Ishikawa (cell line): Measurements from ENCODE around the gene CPNE4.

Experiments
- CEBPB ChIP-seq: IDR thresholded peaks from 2 replicates; pipeline ENCODE4 v1.6.1; 2012
- EP300 ChIP-seq: IDR thresholded peaks from 2 replicates; pipeline ENCODE4 v1.6.1; 2012; ENCODE audit warnings: borderline replicate concordance
- FOXM1 ChIP-seq: IDR thresholded peaks from 2 replicates; pipeline ENCODE4 v1.6.1; 2012; ENCODE audit warnings: low read depth, borderline replicate concordance
- RAD21 ChIP-seq: IDR thresholded peaks from 2 replicates; pipeline ENCODE4 v1.6.1; 2012; ENCODE audit warnings: low read depth
- TAF1 ChIP-seq: IDR thresholded peaks from 2 replicates; pipeline ENCODE4 v1.6.1; 2012; ENCODE audit warnings: low read depth, mild to moderate bottlenecking
- TEAD4 ChIP-seq: IDR thresholded peaks from 2 replicates; pipeline ENCODE4 v1.6.1; 2012
- YY1 ChIP-seq: IDR thresholded peaks from 2 replicates; pipeline ENCODE4 v1.6.1; 2012; ENCODE audit warnings: low read depth
- ZBTB7A ChIP-seq: IDR thresholded peaks from 2 replicates; pipeline ENCODE4 v1.6.1; 2012; ENCODE audit warnings: low read depth
- TF ChIP-seq, protein P1 (sequence below): IDR thresholded peaks from 2 replicates; pipeline ENCODE4 v1.6.1; 2012; ENCODE audit warnings: low read depth, mild to moderate bottlenecking
- TF ChIP-seq, protein P2 (sequence below): IDR thresholded peaks from 2 replicates; pipeline ENCODE4 v1.6.1; 2012
- TF ChIP-seq, protein P3 (sequence below): IDR thresholded peaks from 2 replicates; pipeline ENCODE4 v1.6.1; 2012

DNA sequence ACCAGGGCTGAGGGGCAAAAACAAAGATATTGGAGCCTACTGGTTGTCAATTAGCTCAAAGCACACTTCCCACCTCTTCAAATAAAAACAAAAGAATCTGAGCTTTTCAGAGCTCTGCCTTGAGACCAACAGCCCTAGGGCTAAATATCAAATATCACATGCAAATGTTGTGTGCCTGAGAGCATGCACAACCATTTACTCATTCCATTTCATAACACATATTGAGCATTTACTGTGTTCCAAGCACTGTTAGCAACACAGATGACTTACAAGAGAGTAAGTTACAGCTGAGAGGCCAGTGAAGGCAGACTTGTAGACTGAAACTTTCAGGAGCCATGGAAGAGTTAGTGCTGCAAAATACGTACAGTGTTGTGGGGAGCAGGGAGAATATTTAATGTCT is 222.4 kb downstream of the CPNE4 start:
- TF ChIP-seq RAD21, result no peak
- TF ChIP-seq, protein P1, sequence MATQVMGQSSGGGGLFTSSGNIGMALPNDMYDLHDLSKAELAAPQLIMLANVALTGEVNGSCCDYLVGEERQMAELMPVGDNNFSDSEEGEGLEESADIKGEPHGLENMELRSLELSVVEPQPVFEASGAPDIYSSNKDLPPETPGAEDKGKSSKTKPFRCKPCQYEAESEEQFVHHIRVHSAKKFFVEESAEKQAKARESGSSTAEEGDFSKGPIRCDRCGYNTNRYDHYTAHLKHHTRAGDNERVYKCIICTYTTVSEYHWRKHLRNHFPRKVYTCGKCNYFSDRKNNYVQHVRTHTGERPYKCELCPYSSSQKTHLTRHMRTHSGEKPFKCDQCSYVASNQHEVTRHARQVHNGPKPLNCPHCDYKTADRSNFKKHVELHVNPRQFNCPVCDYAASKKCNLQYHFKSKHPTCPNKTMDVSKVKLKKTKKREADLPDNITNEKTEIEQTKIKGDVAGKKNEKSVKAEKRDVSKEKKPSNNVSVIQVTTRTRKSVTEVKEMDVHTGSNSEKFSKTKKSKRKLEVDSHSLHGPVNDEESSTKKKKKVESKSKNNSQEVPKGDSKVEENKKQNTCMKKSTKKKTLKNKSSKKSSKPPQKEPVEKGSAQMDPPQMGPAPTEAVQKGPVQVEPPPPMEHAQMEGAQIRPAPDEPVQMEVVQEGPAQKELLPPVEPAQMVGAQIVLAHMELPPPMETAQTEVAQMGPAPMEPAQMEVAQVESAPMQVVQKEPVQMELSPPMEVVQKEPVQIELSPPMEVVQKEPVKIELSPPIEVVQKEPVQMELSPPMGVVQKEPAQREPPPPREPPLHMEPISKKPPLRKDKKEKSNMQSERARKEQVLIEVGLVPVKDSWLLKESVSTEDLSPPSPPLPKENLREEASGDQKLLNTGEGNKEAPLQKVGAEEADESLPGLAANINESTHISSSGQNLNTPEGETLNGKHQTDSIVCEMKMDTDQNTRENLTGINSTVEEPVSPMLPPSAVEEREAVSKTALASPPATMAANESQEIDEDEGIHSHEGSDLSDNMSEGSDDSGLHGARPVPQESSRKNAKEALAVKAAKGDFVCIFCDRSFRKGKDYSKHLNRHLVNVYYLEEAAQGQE, result no peak
- no peak for TF ChIP-seq YY1
- TF ChIP-seq, protein P2, sequence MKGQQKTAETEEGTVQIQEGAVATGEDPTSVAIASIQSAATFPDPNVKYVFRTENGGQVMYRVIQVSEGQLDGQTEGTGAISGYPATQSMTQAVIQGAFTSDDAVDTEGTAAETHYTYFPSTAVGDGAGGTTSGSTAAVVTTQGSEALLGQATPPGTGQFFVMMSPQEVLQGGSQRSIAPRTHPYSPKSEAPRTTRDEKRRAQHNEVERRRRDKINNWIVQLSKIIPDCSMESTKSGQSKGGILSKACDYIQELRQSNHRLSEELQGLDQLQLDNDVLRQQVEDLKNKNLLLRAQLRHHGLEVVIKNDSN, result no peak
- TF ChIP-seq TEAD4, result no peak
- TF ChIP-seq TAF1, result no peak
- TF ChIP-seq CEBPB, result no peak
- no peak for TF ChIP-seq ZBTB7A
- TF ChIP-seq, protein P3, sequence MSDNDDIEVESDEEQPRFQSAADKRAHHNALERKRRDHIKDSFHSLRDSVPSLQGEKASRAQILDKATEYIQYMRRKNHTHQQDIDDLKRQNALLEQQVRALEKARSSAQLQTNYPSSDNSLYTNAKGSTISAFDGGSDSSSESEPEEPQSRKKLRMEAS, result no peak
- TF ChIP-seq FOXM1, result no peak
- no peak for TF ChIP-seq EP300
